ENCODE measurements around the gene TMEM101.
"Not testable (repeated sequence)": the region's sequence is repeated elsewhere in the genome, so short reads cannot be mapped to it uniquely, and the experiment has no call there.

The TMEM101 gene

GRCh38 chr17:44000871-44001460 is 13.8 kb downstream of the TMEM101 start:
- DNase-seq (ENCODE audit: low read depth), result no peak

- no peak for DNase-seq (ENCODE audit: low read depth)
Observed at GRCh38 chr17:44000141-44000860, 14.5 kb downstream of the TMEM101 start.

- no peak for DNase-seq (ENCODE audit: low read depth)
Observed at GRCh38 chr17:43999024-43999423, 15.7 kb downstream of the TMEM101 start.

GRCh38 chr17:43998552-43998951 is 16.2 kb downstream of the TMEM101 start:
- no peak for DNase-seq (ENCODE audit: low read depth)

- DNase-seq (ENCODE audit: low read depth), result not testable (repeated sequence)
Observed at GRCh38 chr17:43997180-43997579, 17.6 kb downstream of the TMEM101 start.

GRCh38 chr17:43995150-43995471 is 19.7 kb downstream of the TMEM101 start:
- no peak for DNase-seq (ENCODE audit: low read depth)

GRCh38 chr17:43994272-43995149 is 20.3 kb downstream of the TMEM101 start:
- no peak for DNase-seq (ENCODE audit: low read depth)

GRCh38 chr17:43992641-43993040 is 22.1 kb downstream of the TMEM101 start:
- no peak for DNase-seq (ENCODE audit: low read depth)

GRCh38 chr17:43988301-43988700 is 26.5 kb downstream of the TMEM101 start:
- DNase-seq (ENCODE audit: low read depth), result no peak

- DNase-seq (ENCODE audit: low read depth), result no peak
Observed at GRCh38 chr17:43987131-43988021, 27.4 kb downstream of the TMEM101 start.

GRCh38 chr17:43986225-43986981 is 28.4 kb downstream of the TMEM101 start:
- no peak for DNase-seq (ENCODE audit: low read depth)

- no peak for DNase-seq (ENCODE audit: low read depth)
Observed at GRCh38 chr17:43984521-43984920, 30.2 kb downstream of the TMEM101 start.

GRCh38 chr17:43983515-43984411 is 31.0 kb downstream of the TMEM101 start:
- no peak for DNase-seq (ENCODE audit: low read depth)

GRCh38 chr17:43983196-43983514 is 31.6 kb downstream of the TMEM101 start:
- DNase-seq (ENCODE audit: low read depth), result no peak

- no peak for DNase-seq (ENCODE audit: low read depth)
Observed at GRCh38 chr17:43982171-43982570, 32.6 kb downstream of the TMEM101 start.

- no peak for DNase-seq (ENCODE audit: low read depth)
Observed at GRCh38 chr17:43979671-43980070, 35.1 kb downstream of the TMEM101 start.

- DNase-seq (ENCODE audit: low read depth), result no peak
Observed at GRCh38 chr17:43979011-43979410, 35.8 kb downstream of the TMEM101 start.

GRCh38 chr17:43978078-43978477 is 36.7 kb downstream of the TMEM101 start:
- no peak for DNase-seq (ENCODE audit: low read depth)

GRCh38 chr17:43976963-43977837 is 37.6 kb downstream of the TMEM101 start:
- DNase-seq (ENCODE audit: low read depth), result no peak
